Activated CD8-positive, alpha-beta T cell treated with anti-CD3 and anti-CD28 coated beads for 36 hours (primary cell): ENCODE results near the gene DSTN. TPM values are rescaled to one million over a fixed set of nuclear protein-coding genes. Genes with fewer than 3 reads are reported as not detected.

Experiments
- ATAC-seq: fragments of 200-7000 bp; cut with Tn5 transposase; one replicate; pipeline ENCODE4 v1.10.0; 2021; ENCODE audit warnings: mild to moderate bottlenecking, moderate library complexity
- CTCF ChIA-PET: fragments of 350-600 bp; sonication (Branson Sonifier 250); formaldehyde crosslinking; loops from one replicate; lab custom pipeline; 2021; ENCODE audit warnings: antibody characterized with exemption; lab: Charles Lee
- POLR2A ChIA-PET: fragments of 350-600 bp; sonication (Branson Sonifier 250); formaldehyde crosslinking; loops from one replicate; lab custom pipeline; 2021; ENCODE audit warnings: antibody characterized with exemption; lab: Charles Lee
- DNase-seq: peaks from one replicate; pipeline ENCODE4 v3.0.0-alpha.2; 2020
- H3K27ac Mint-ChIP-seq: one replicate; pipeline ENCODE4 v1.8.0; 2021; ENCODE audit warnings: mild to moderate bottlenecking, mixed read lengths
- H3K27me3 Mint-ChIP-seq: one replicate; pipeline ENCODE4 v1.8.0; 2021; ENCODE audit warnings: mixed read lengths
- H3K36me3 Mint-ChIP-seq: one replicate; pipeline ENCODE4 v1.8.0; 2021; ENCODE audit warnings: low read depth, mixed read lengths
- H3K4me1 Mint-ChIP-seq: one replicate; pipeline ENCODE4 v1.8.0; 2021; ENCODE audit warnings: low read depth, mixed read lengths
- H3K4me3 Mint-ChIP-seq: one replicate; pipeline ENCODE4 v1.8.0; 2021; ENCODE audit warnings: mild to moderate bottlenecking, moderate library complexity, mixed read lengths
- H3K9me3 Mint-ChIP-seq: one replicate; pipeline ENCODE4 v1.8.0; 2021; ENCODE audit warnings: mixed read lengths
- intact Hi-C: fragments of 100-400 bp; cut with micrococcal nuclease; formaldehyde crosslinking; loops from one replicate; pipeline ENCODE4 v1.10.0; 2022
- total RNA-seq, 2 experiments: library from RNA; stranded (reverse); gene quantifications; one replicate each; pipeline ENCODE4 v1.2.3, GENCODE V29; 2021
- TF ChIP-seq, protein P1 (sequence below): fragments of 200-600 bp; IDR thresholded peaks from one replicate; pipeline ENCODE4 v1.8.0; 2022; ENCODE audit warnings: antibody characterized with exemption, mild to moderate bottlenecking

The DSTN gene
- total RNA-seq, 2 experiments from 2014 or later = 55.5 to 56.4 TPM

DNA sequence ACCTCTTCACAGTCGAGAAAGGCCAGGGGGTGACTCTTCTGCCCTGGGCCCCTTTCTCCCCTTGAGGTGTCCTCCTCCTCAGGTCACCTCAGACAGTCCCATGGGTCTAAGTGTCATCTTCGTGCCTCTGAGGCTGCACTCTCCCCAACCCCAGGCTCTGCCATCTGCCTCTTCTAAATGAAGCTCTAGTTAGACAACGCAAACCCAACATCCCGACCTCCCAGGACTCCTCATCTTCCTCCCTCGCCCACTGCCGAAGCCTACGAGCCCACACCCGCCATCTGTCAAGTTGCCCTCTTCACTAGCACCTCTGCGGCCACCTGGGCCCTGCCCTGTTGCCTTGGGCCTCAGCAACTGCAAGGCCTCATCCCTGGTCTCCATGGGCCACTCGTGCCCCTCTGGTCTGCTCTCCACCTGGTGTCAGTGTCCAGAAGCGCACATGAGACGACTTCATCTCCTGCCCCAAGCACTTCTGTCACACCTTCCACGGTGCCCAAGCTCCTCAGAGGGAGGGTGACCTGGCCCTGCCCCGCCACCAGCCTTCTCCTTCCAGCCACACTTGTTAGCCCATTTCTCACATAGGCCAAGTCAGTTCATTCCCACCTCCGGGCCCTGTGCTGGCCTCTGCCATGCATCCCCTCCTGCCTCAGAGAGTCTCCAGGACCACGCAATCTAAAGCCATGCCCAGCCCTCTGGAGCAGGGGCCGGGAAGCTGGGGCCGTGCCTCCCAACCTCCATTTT lies 58.4 kb downstream of the DSTN start:
- Mint-ChIP-seq H3K36me3 (peaks cover 6% of the 10 kb centered on the region), H3K27me3 (no peaks in the 10 kb centered on the region), H3K4me3 (no peak overlapping the region), H3K27ac (no peak overlapping the region), H3K9me3 (no peaks in the 10 kb centered on the region), H3K4me1 (no peaks in the 10 kb centered on the region)
- ATAC-seq (no peak), DNase-seq (no peak)
- intact Hi-C loops = no loop called here
- POLR2A ChIA-PET = no interaction called here
- CTCF ChIA-PET = interaction anchor here (1.1 kb wide), 1 partner anchor 123 kb away, joined by 4 read pairs; no protein-coding TSS in a partner anchor
- TF ChIP-seq, protein P1, sequence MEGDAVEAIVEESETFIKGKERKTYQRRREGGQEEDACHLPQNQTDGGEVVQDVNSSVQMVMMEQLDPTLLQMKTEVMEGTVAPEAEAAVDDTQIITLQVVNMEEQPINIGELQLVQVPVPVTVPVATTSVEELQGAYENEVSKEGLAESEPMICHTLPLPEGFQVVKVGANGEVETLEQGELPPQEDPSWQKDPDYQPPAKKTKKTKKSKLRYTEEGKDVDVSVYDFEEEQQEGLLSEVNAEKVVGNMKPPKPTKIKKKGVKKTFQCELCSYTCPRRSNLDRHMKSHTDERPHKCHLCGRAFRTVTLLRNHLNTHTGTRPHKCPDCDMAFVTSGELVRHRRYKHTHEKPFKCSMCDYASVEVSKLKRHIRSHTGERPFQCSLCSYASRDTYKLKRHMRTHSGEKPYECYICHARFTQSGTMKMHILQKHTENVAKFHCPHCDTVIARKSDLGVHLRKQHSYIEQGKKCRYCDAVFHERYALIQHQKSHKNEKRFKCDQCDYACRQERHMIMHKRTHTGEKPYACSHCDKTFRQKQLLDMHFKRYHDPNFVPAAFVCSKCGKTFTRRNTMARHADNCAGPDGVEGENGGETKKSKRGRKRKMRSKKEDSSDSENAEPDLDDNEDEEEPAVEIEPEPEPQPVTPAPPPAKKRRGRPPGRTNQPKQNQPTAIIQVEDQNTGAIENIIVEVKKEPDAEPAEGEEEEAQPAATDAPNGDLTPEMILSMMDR = no peak

DNA sequence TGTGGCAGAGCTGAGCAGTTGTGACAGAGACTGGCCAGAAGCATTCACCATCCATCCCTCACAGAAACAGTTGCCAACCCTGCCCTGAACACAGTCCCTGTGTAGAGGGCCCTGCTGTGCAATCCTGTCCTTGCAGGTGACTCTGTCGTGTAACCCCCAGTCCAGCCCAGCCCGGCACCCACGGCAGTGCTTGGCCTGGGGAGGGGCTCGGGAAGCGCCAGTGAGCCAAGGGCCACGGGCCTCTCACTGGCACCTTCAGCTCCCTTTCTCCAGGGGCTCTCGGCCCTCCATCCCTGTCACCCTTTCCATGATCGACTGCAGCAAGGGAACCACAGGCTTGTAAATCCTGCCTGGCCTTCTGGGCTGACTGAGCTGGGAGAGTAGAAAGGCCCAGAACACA lies 59.1 kb downstream of the DSTN start:
- no peak for DNase-seq
- ChIA-PET CTCF (no interaction called here), POLR2A (no interaction called here)
- no peak for ATAC-seq
- no peaks in the 10 kb centered on the region for H3K9me3 Mint-ChIP-seq
- no peak overlapping the region for H3K4me3 Mint-ChIP-seq
- H3K36me3 Mint-ChIP-seq = peaks cover 6% of the 10 kb centered on the region
- H3K27ac Mint-ChIP-seq = no peak overlapping the region
- TF ChIP-seq, protein P1 = no peak
- no peaks in the 10 kb centered on the region for H3K27me3 Mint-ChIP-seq
- H3K4me1 Mint-ChIP-seq = no peaks in the 10 kb centered on the region
- intact Hi-C loops = no loop called here

DNA sequence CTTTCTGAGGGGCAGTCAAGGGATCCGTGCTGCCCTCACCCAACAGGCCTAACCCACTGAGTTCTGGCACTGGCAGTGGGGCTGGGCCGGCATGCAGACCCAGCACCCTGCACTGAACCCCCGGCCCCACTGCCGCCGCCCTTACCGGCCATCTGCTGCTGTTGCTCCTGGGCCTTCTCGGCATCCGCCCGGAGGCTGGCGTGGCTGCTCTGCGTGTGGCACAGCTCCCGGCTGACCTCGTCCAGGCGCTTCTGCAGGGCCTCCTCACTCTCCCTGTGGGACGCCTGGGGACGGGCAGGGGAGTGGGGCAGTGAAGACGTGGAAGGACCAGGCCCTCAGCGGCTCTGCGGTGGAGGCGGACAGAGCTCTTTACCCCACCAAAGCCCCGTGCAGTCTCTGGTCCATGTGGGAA lies 59.8 kb downstream of the DSTN start:
- TF ChIP-seq, protein P1 = no peak
- H3K4me1 Mint-ChIP-seq = no peaks in the 10 kb centered on the region
- DNase-seq (no peak), ATAC-seq (no peak)
- H3K27me3 Mint-ChIP-seq = no peaks in the 10 kb centered on the region
- H3K9me3 Mint-ChIP-seq = no peaks in the 10 kb centered on the region
- no peak overlapping the region for H3K27ac Mint-ChIP-seq
- peaks cover 8% of the 10 kb centered on the region for H3K36me3 Mint-ChIP-seq
- intact Hi-C loops = no loop called here
- ChIA-PET POLR2A (no interaction called here), CTCF (no interaction called here)
- H3K4me3 Mint-ChIP-seq = no peak overlapping the region

DNA sequence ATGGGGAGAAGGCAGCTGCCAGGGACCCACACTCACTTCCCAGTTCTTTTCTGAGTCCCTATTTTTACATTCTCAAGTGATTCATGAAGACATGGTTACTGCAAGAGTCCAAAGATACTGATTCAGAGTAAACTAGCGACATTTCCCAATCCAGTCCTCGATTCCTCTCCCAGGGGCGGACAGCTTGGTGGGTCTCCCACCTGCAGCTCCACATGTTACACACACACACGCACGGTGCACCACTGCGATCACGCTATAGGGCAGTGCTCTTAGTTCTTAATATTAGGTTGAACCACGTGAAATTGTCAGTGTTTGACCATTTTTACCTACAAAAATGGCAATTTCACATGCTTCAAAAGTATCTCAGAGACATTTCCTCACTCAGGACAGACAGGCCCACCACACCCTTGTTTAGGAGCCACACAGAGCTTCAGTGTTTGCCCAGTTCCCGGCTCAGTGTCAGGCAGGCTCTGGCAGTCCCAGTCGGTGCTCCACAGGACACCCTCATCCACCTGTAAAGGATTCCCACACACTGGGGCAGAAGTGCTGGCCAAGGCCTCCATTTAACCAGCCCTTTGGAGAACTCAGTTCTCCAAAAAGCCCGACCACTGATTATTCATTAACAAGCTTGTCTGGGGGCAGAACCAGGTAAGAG lies 60.4 kb downstream of the DSTN start:
- no peaks in the 10 kb centered on the region for H3K9me3 Mint-ChIP-seq
- no peak overlapping the region for H3K27ac Mint-ChIP-seq
- ATAC-seq (no peak), DNase-seq (no peak)
- no peaks in the 10 kb centered on the region for H3K27me3 Mint-ChIP-seq
- intact Hi-C loops = no loop called here
- TF ChIP-seq, protein P1 = no peak
- H3K4me1 Mint-ChIP-seq = no peaks in the 10 kb centered on the region
- H3K36me3 Mint-ChIP-seq = peaks cover 8% of the 10 kb centered on the region
- no peak overlapping the region for H3K4me3 Mint-ChIP-seq
- ChIA-PET CTCF (no interaction called here), POLR2A (interaction anchor here (1.1 kb wide), 1 partner anchor 8 kb away, joined by 5 read pairs; no protein-coding TSS in a partner anchor)

DNA sequence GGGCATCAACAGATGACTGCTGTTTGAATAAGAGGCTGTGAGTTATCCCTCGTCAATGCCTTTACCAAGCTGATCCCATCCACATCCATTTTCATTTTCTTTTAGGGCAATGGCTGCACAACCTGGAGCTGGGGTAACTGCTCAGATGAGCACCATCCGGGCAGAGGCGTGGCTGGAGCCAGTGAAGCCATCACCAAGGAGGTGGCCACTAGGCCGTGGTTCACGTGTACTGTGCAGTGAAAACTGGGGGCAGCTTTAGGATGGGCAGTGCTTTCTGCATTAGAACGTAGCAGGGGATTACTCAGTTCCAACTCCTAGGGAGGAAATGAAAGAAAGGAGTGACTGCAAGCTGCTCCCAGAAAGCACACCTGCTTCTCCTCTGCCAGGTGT lies 60.9 kb downstream of the DSTN start:
- H3K4me1 Mint-ChIP-seq = no peaks in the 10 kb centered on the region
- peaks cover 8% of the 10 kb centered on the region for H3K36me3 Mint-ChIP-seq
- no peak overlapping the region for H3K4me3 Mint-ChIP-seq
- DNase-seq = no peak
- CTCF ChIA-PET = no interaction called here
- no peak overlapping the region for H3K27ac Mint-ChIP-seq
- TF ChIP-seq, protein P1 = no peak
- POLR2A ChIA-PET = interaction anchor here (1.1 kb wide), 1 partner anchor 9 kb away, joined by 5 read pairs; no protein-coding TSS in a partner anchor
- intact Hi-C loops = no loop called here
- no peaks in the 10 kb centered on the region for H3K27me3 Mint-ChIP-seq
- ATAC-seq = no peak
- H3K9me3 Mint-ChIP-seq = no peaks in the 10 kb centered on the region
